K562 (cell line): ENCODE measurements around the gene PITPNC1.

Source experiments
- GATAD2A ChIP-seq: fragments of 450-650 bp; IDR thresholded peaks from 2 replicates; pipeline ENCODE4 v1.6.1; 2017
- NFE2L1 ChIP-seq: fragments of 450-650 bp; IDR thresholded peaks from 2 replicates; pipeline ENCODE4 v1.6.1; 2016; ENCODE audit warnings: missing genetic modification characterization, low read depth, mild to moderate bottlenecking, missing compliant biosample characterization, moderate library complexity, borderline replicate concordance
- TRIM24 ChIP-seq, 2 experiments: fragments of 450-650 bp; IDR thresholded peaks; 2 replicates each; pipeline ENCODE4 v1.6.1; 2016
- ZNF274 ChIP-seq: IDR thresholded peaks from 2 replicates; pipeline ENCODE4 v1.6.1; 2011; ENCODE audit warnings: low read depth, mild to moderate bottlenecking, low read length, moderate library complexity, borderline replicate concordance

DNA sequence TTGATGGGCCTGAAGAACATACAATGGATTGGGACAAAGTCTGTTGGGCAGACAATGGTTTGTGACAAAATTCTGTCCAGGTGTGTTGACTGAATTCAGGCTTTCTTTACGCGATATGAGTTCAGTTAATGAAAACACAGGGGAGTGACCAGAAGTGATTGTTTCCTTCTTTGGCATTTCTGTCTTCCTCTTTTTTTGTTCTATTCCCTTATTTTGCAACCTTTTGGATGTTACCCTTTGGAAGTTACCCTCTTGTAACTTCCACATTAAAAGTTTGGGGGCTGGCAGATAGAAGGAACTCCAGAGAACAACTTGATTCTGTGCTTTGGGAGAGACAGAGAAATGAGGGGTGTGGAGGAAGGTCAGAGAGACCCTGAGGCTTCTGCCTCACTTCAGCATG lies 126.7 kb downstream of the PITPNC1 start:
- no peak for TF ChIP-seq GATAD2A
- TF ChIP-seq NFE2L1 (tag) = no peak
- TF ChIP-seq TRIM24 (IDR thresholded peaks at IDR 0.05) = no peak
- no peak for TF ChIP-seq ZNF274
